KMS-11 (cell line): ENCODE results near the gene HSD3B1.

Experiments
- H2AFZ ChIP-seq: fragments of 200-600 bp; sonication (generic); 2 replicates; pipeline ENCODE4 v1.6.1; 2016; ENCODE audit warnings: antibody characterized with exemption, mixed run types, low read depth
- H3K27ac ChIP-seq: fragments of 200-600 bp; sonication (generic); 2 replicates; pipeline ENCODE4 v1.6.1; 2016; ENCODE audit warnings: mild to moderate bottlenecking, mixed run types
- H3K27me3 ChIP-seq: fragments of 200-600 bp; sonication (generic); 2 replicates; pipeline ENCODE4 v1.6.1; 2017; ENCODE audit warnings: mild to moderate bottlenecking, low read depth, mixed run types, moderate library complexity; ENCODE audit not compliant: insufficient read depth
- H3K36me3 ChIP-seq: fragments of 200-600 bp; sonication (generic); 2 replicates; pipeline ENCODE4 v1.6.1; 2017; ENCODE audit warnings: mild to moderate bottlenecking, mixed run types; ENCODE audit not compliant: insufficient read depth
- H3K4me1 ChIP-seq: fragments of 200-600 bp; sonication (generic); 2 replicates; pipeline ENCODE4 v1.6.1; 2016; ENCODE audit warnings: mild to moderate bottlenecking, low read depth, mixed run types; ENCODE audit not compliant: poor library complexity, severe bottlenecking
- H3K4me2 ChIP-seq: fragments of 200-600 bp; sonication (generic); 2 replicates; pipeline ENCODE4 v1.7.0; 2016; ENCODE audit warnings: mild to moderate bottlenecking, mixed run types
- H3K4me3 ChIP-seq: fragments of 200-600 bp; sonication (generic); IDR thresholded peaks from 2 replicates; pipeline ENCODE4 v1.6.1; 2017; ENCODE audit warnings: low read depth, low read length, mixed read lengths; ENCODE audit not compliant: insufficient read depth
- H3K79me2 ChIP-seq: fragments of 200-600 bp; sonication (generic); 2 replicates; pipeline ENCODE4 v1.6.1; 2016; ENCODE audit warnings: low read depth, mixed run types; ENCODE audit not compliant: insufficient read depth
- H3K9ac ChIP-seq: fragments of 200-600 bp; sonication (generic); 2 replicates; pipeline ENCODE4 v1.6.1; 2016; ENCODE audit warnings: mild to moderate bottlenecking, mixed run types
- H4K20me1 ChIP-seq: fragments of 200-600 bp; sonication (generic); 2 replicates; pipeline ENCODE4 v1.6.1; 2016; ENCODE audit warnings: mild to moderate bottlenecking, mixed run types; ENCODE audit not compliant: insufficient read depth
- CTCF ChIP-seq: fragments of 200-600 bp; sonication (generic); conservative IDR thresholded peaks from 2 replicates; pipeline ENCODE4 v1.6.1; 2017; ENCODE audit warnings: low read depth, mild to moderate bottlenecking, antibody characterized with exemption, low read length, moderate library complexity, mixed read lengths

HSD3B1 gene

DNA sequence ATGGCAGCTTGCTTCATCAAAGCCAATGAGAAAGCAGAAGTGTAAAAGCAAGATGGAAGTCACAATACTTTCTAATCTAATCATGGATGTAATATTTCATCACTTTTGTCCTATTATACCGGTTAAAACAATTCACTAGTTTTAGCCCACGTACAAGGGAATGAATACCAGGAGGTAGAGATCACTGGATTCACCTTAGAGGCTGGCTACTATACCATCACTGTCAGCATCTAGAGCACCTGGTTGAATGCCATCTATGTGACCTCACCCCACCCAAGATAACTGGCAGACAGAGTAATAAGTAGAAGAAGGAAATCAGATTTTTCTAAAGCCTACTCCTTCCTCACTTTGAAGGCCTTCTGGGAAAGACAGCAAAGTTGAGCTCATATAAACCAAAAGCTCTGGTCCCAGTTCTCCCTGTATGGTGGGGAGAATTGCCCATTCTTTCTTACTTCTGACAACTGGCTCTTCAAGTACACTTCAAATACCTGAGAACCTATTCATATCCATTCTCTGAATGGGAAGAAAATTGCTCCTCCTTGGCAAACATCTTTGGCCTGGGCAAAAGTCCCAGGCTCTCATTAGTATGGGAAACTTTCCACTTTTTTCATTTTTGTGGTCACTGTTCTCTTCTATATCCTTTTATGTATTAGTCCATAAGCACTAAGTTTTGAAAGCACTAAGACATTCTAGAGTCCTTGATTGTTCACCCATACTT lies 24.8 kb downstream of the HSD3B1 start:
- Histone ChIP-seq H3K79me2 (no peaks in the 10 kb centered on the region), H3K4me2 (no peak overlapping the region), H3K27ac (no peak overlapping the region), H3K36me3 (no peaks in the 10 kb centered on the region), H2AFZ (no peak overlapping the region), H3K27me3 (no peaks in the 10 kb centered on the region), H3K4me3 (no peak overlapping the region), H4K20me1 (no peaks in the 10 kb centered on the region), H3K9ac (no peak overlapping the region), H3K4me1 (no peaks in the 10 kb centered on the region)
- no peak for TF ChIP-seq CTCF

GRCh38 chr1:119532324-119532910 lies 25.4 kb downstream of the HSD3B1 start:
- Histone ChIP-seq H3K4me1 (no peaks in the 10 kb centered on the region), H3K27me3 (no peaks in the 10 kb centered on the region), H4K20me1 (no peaks in the 10 kb centered on the region), H2AFZ (no peak overlapping the region), H3K27ac (no peak overlapping the region), H3K9ac (no peak overlapping the region), H3K4me2 (no peak overlapping the region), H3K36me3 (no peaks in the 10 kb centered on the region), H3K4me3 (no peak overlapping the region), H3K79me2 (no peaks in the 10 kb centered on the region)
- no peak for TF ChIP-seq CTCF

- Histone ChIP-seq H4K20me1 (no peaks in the 10 kb centered on the region), H3K4me3 (no peak overlapping the region), H3K27me3 (no peaks in the 10 kb centered on the region), H3K4me2 (no peak overlapping the region), H3K27ac (no peak overlapping the region), H3K79me2 (no peaks in the 10 kb centered on the region), H3K9ac (no peak overlapping the region), H3K36me3 (no peaks in the 10 kb centered on the region), H3K4me1 (no peaks in the 10 kb centered on the region), H2AFZ (no peak overlapping the region)
- no peak for TF ChIP-seq CTCF
Observed at GRCh38 chr1:119535381-119535780, 28.4 kb downstream of the HSD3B1 start.

GRCh38 chr1:119537966-119538365 lies 31.0 kb downstream of the HSD3B1 start:
- H3K4me3 ChIP-seq, result no peak overlapping the region
- no peaks in the 10 kb centered on the region for H3K27me3 ChIP-seq
- no peaks in the 10 kb centered on the region for H3K4me1 ChIP-seq
- no peak overlapping the region for H3K4me2 ChIP-seq
- H3K9ac ChIP-seq, result no peak overlapping the region
- no peak for TF ChIP-seq CTCF
- no peaks in the 10 kb centered on the region for H3K36me3 ChIP-seq
- H4K20me1 ChIP-seq, result no peaks in the 10 kb centered on the region
- no peak overlapping the region for H3K27ac ChIP-seq
- H2AFZ ChIP-seq, result no peak overlapping the region
- H3K79me2 ChIP-seq, result no peaks in the 10 kb centered on the region
